HepG2 (cell line): ENCODE data around the gene ARHGDIA. TPM values are rescaled to one million over a fixed set of nuclear protein-coding genes. Genes with fewer than 3 reads are reported as not detected.
A peak's percentile ranks its signal among the peaks of the same experiment; 100 is the strongest.

Experiments used
- ATAC-seq: fragments of 200-7000 bp; cut with Tn5 transposase; 3 replicates; pipeline ENCODE4 v1.9.1; 2020; ENCODE audit warnings: mild to moderate bottlenecking, moderate library complexity
- BruUV-seq: library from RNA; stranded (reverse); fragments of 400-500 nt; replicated peaks from 2 replicates; lab custom pipeline; 2021; lab: Mats Ljungman, UMichigan
- CTCF ChIA-PET: fragments of 300-600 bp; formaldehyde crosslinking; extraction: SDS; loops from one replicate; lab custom pipeline; 2021; ENCODE audit warnings: low total read pairs, inconsistent platforms, low intra/inter-chr PET ratio; lab: Yijun Ruan, JAX
- POLR2A ChIA-PET: fragments of 350-600 bp; sonication (Branson Sonifier 250); formaldehyde crosslinking; loops from one replicate; lab custom pipeline; 2020; ENCODE audit warnings: antibody characterized with exemption, inconsistent platforms; lab: Yijun Ruan, JAX
- DNase-seq: peaks from one replicate; pipeline ENCODE4 v3.0.0-alpha.2; 2015; ENCODE audit warnings: low spot score
- FAIRE-seq: peaks from 3 replicates; lab custom pipeline; 2011; peaks lifted over from hg19 to GRCh38; lab: Jason Lieb, UNC
- H2AFZ ChIP-seq: one replicate; pipeline ENCODE4 v1.6.1; 2011; ENCODE audit warnings: low read length, inconsistent platforms
- H3K27ac ChIP-seq: fragments of 300-600 bp; 3 replicates; pipeline ENCODE4 v1.8.0; 2011; ENCODE audit warnings: mixed run types, mild to moderate bottlenecking, mixed read lengths, low read length, inconsistent platforms; ENCODE audit not compliant: insufficient read depth; ENCODE audit errors: extremely low read length
- H3K27me3 ChIP-seq, 2 experiments: fragments of 200-600 bp in 1 of 2; 2 replicates in 1 of 2; 3 replicates in 1 of 2; pipeline versions ENCODE4 v1.6.0 to v1.8.0; 2011; ENCODE audit warnings: low read length in 2 of 2, mild to moderate bottlenecking in 2 of 2, moderate library complexity in 2 of 2, inconsistent platforms in 1 of 2; ENCODE audit not compliant: insufficient read depth in 2 of 2, control insufficient read depth in 1 of 2
- H3K36me3 ChIP-seq, 2 experiments: fragments of 200-600 bp in 1 of 2; replicated peaks in 1 of 2; 2 replicates in 1 of 2; 3 replicates in 1 of 2; pipeline versions ENCODE4 v1.5.1 to v1.8.0; 2011; ENCODE audit warnings: low read length in 2 of 2, inconsistent platforms in 1 of 2; ENCODE audit not compliant: insufficient read depth in 2 of 2, control insufficient read depth in 1 of 2
- H3K4me1 ChIP-seq: 2 replicates; pipeline ENCODE4 v1.5.1; 2012; ENCODE audit warnings: low read length, inconsistent platforms; ENCODE audit not compliant: insufficient read depth
- H3K4me2 ChIP-seq: 2 replicates; pipeline ENCODE4 v1.6.0; 2011; ENCODE audit warnings: low read depth, low read length, inconsistent platforms
- H3K4me3 ChIP-seq, 3 experiments: fragments of 200-600 bp in 1 of 3; sonication (generic), shearing (Covaris generic) in 1 of 3; replicated peaks in 1 of 3; 2 replicates each; pipeline ENCODE4 v1.5.1; 2011 to 2016; ENCODE audit warnings: low read length in 3 of 3, inconsistent platforms in 2 of 3, low read depth in 2 of 3, mild to moderate bottlenecking in 2 of 3, control low read depth in 1 of 3, mixed read lengths in 1 of 3; ENCODE audit not compliant: insufficient read depth in 1 of 3
- H3K79me2 ChIP-seq: one replicate; pipeline ENCODE4 v1.6.1; 2011; ENCODE audit warnings: low read length, inconsistent platforms; ENCODE audit not compliant: insufficient read depth
- H3K9ac ChIP-seq: 2 replicates; pipeline ENCODE4 v1.6.0; 2011; ENCODE audit warnings: mild to moderate bottlenecking, low read depth, low read length, inconsistent platforms; ENCODE audit not compliant: insufficient read depth
- H3K9me3 ChIP-seq: 2 replicates; pipeline ENCODE4 v1.5.1; 2012; ENCODE audit warnings: mild to moderate bottlenecking, low read length
- H4K20me1 ChIP-seq: 2 replicates; pipeline ENCODE4 v1.6.0; 2011; ENCODE audit warnings: inconsistent platforms, mild to moderate bottlenecking, low read length, moderate library complexity; ENCODE audit not compliant: insufficient read depth
- HMG20B ChIP-seq: conservative IDR thresholded peaks from 2 replicates; pipeline ENCODE4 v1.6.1; 2016; ENCODE audit warnings: missing genetic modification reagents, missing compliant biosample characterization
- HNF4A ChIP-seq: sonication (generic); formaldehyde crosslinking; IDR thresholded peaks from 2 replicates; pipeline ENCODE4 v1.4.0; 2020; ENCODE audit warnings: missing genetic modification reagents
- JARID2 ChIP-seq: sonication (generic); formaldehyde crosslinking; IDR thresholded peaks from 2 replicates; pipeline ENCODE4 v1.8.1; 2023; ENCODE audit warnings: missing genetic modification reagents, inconsistent platforms; ENCODE audit not compliant: insufficient replicate concordance
- KLF15 ChIP-seq: sonication (generic); formaldehyde crosslinking; IDR thresholded peaks from 2 replicates; pipeline ENCODE4 v1.8.1; 2023; ENCODE audit warnings: borderline replicate concordance, mild to moderate bottlenecking, inconsistent platforms, missing genetic modification reagents, mixed read lengths
- PTBP1 ChIP-seq: fragments of 200-400 bp; formaldehyde crosslinking; IDR thresholded peaks from 2 replicates; pipeline ENCODE4 v1.6.1; 2018; ENCODE audit warnings: low read length, low read depth; ENCODE audit not compliant: poor library complexity, severe bottlenecking
- RARA ChIP-seq: IDR thresholded peaks from 2 replicates; pipeline ENCODE4 v1.6.1; 2016; ENCODE audit warnings: missing genetic modification reagents, missing compliant biosample characterization
- SALL2 ChIP-seq: sonication (generic); formaldehyde crosslinking; IDR thresholded peaks from 2 replicates; pipeline ENCODE4 v1.8.1; 2023; ENCODE audit warnings: mild to moderate bottlenecking, missing genetic modification reagents, inconsistent platforms
- SOX5 ChIP-seq: IDR thresholded peaks from 2 replicates; pipeline ENCODE4 v1.6.1; 2016; ENCODE audit warnings: borderline replicate concordance
- U2AF1 ChIP-seq: fragments of 200-400 bp; formaldehyde crosslinking; optimal IDR thresholded peaks from 2 replicates; pipeline ENCODE3; 2017; ENCODE audit warnings: mild to moderate bottlenecking, low read depth, low read length
- ZKSCAN5 ChIP-seq: sonication (generic); formaldehyde crosslinking; IDR thresholded peaks from 2 replicates; pipeline ENCODE4 v1.5.1; 2020; ENCODE audit warnings: mild to moderate bottlenecking, missing genetic modification reagents
- ZNF335 ChIP-seq: sonication (generic); formaldehyde crosslinking; IDR thresholded peaks from 2 replicates; pipeline ENCODE4 v1.4.0; 2020; ENCODE audit warnings: missing genetic modification reagents
- ZNF781 ChIP-seq: sonication (generic); formaldehyde crosslinking; IDR thresholded peaks from 2 replicates; pipeline ENCODE4 v1.5.1; 2020; ENCODE audit warnings: borderline replicate concordance, mild to moderate bottlenecking, missing genetic modification reagents; ENCODE audit errors: not compliant biosample characterization
- WGBS: methylation state at CpG from one replicate; pipeline ENCODE4 v1.1.6; 2017; ENCODE audit warnings: low lambda C conversion rate; 5-methylcytosine and 5-hydroxymethylcytosine counted together
- in situ Hi-C: cut with HindIII; loops from 2 replicates; pipeline ENCODE4 v1.10.0; 2017; ENCODE audit warnings: low pct_unique_long_range_greater_than_20kb; ENCODE audit not compliant: extremely low pct_ligation_motif_present
- intact Hi-C: fragments of 100-400 bp; cut with micrococcal nuclease; formaldehyde crosslinking; loops from one replicate; pipeline ENCODE4 v1.10.0; 2022; ENCODE audit not compliant: unreplicated experiment
- polyA plus RNA-seq, 8 experiments: library from polyadenylated mRNA; depleted of rRNA in 3 of 8; stranded (reverse) in 7 of 8; unstranded in 1 of 8; fragments of >200 nt; fragmentation: Illumina TruSeq in 4 of 8; extraction: Trizol in 4 of 8; gene quantifications; 2 replicates each; pipeline versions ENCODE4 v1.2.1 to v1.2.3, GENCODE V29; 2011 to 2016; ENCODE audit warnings: low read depth in 4 of 8, missing spikeins in 1 of 8, mixed read lengths in 1 of 8; ENCODE audit not compliant: insufficient read depth in 1 of 8
- total RNA-seq, 5 experiments: library from RNA; depleted of rRNA; stranded (reverse); fragments of >200 nt; fragmentation: Illumina TruSeq; extraction: Trizol; gene quantifications; 2 replicates each; pipeline ENCODE4 v1.2.3, GENCODE V29; 2016; ENCODE audit warnings: low read depth in 1 of 5
- TF ChIP-seq, protein P1 (sequence below): sonication (generic); IDR thresholded peaks from 2 replicates; pipeline ENCODE4 v1.6.1; 2016; ENCODE audit warnings: low read depth, borderline replicate concordance
- TF ChIP-seq, protein P2 (sequence below): sonication (generic); formaldehyde crosslinking; IDR thresholded peaks from 2 replicates; pipeline ENCODE4 v1.5.0; 2020; ENCODE audit warnings: mild to moderate bottlenecking, missing genetic modification reagents, borderline replicate concordance
- TF ChIP-seq, protein P3 (sequence below): sonication (generic); formaldehyde crosslinking; IDR thresholded peaks from 2 replicates; pipeline ENCODE4 v1.5.0; 2020; ENCODE audit warnings: mild to moderate bottlenecking, missing genetic modification reagents, borderline replicate concordance

The ARHGDIA gene
- total and polyA plus RNA-seq, 2 of the 13 experiments (the other 11 are each of a cell fraction or from before 2014, with no cell fraction given) = 40.0 to 64.0 TPM

DNA sequence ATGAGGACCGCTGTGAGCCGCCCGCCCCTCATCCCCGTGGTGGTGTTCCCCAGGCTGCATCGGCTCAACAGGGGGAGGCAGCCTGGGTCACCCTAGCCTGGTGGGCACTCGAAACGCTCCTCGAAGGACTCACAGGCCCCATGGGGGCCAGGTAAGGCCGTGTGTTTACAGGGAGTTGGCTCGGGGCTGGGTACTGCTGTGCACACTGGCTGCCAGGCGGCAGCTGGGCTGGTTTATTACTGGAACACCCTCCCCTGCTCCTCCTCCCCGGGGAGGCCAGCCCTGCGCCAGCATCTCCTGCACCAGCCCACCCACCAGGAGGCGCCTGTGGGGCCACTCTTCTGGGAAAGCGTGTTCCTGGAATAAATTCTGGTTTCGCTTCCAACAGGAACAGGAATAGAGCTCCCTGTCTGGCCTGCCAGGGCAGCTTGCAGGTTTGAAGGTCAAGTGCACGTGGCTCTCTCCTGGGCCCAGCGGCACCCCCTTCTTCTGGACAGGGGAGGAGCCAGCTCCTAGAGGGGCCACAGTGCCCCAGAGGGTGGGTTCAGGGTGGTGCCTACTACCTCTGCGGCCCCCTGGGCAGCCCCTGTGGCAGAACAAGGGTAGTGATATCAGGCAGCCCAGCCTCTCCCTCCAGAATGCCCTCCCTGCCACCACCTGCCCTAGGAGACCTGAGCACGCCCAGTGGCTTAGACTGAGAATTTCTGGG, 49.4 kb downstream of the ARHGDIA start:
- DNase-seq (peak; percentile 84), FAIRE-seq (peak; percentile 88), ATAC-seq (peak; percentile 84)
- no peaks in the 10 kb centered on the region for H3K9me3 ChIP-seq
- POLR2A ChIA-PET = interaction anchor here (0.6 to 2.1 kb wide), 24 partner anchors 11 to 285 kb away, joined by 3 to 52 read pairs (median 5); partner anchors contain the start of genes ALYREF, ANAPC11, ARL16 and DCXR
- in situ Hi-C loops (no loop called here), intact Hi-C loops (loop anchor here (5.0 kb wide), 1 partner anchor 41 kb away; the partner anchor contains the start of gene P4HB)
- no peak overlapping the region; the same call in 1 of the 2 replicates for H3K9ac ChIP-seq
- H3K79me2 ChIP-seq = no peaks in the 10 kb centered on the region
- 27% methylated on average over 3 of the region's 20 CpGs for WGBS
- peak overlapping the region; percentile 53 for H3K27ac ChIP-seq
- H2AFZ ChIP-seq = no peak overlapping the region
- no peaks in the 10 kb centered on the region; a peak in 2 of 5 replicates for H3K27me3 ChIP-seq
- peaks cover 2 to 6% of the 10 kb centered on the region in 2 experiments; a peak in 2 of 5 replicates for H3K36me3 ChIP-seq
- peak overlapping the region in 1 of 3 experiments; percentile 40; a peak in 1 of 6 replicates for H3K4me3 ChIP-seq
- BruUV-seq = no TSS peak
- no peaks in the 10 kb centered on the region; the same call in 1 of the 2 replicates for H4K20me1 ChIP-seq
- CTCF ChIA-PET = interaction anchor here (1.2 to 2.5 kb wide), 3 partner anchors 11 to 88 kb away, joined by 3 to 8 read pairs (median 3); partner anchors contain the start of gene MCRIP1
- H3K4me1 ChIP-seq = peaks cover 37% of the 10 kb centered on the region
- peak overlapping the region; percentile 43 for H3K4me2 ChIP-seq
- TF ChIP-seq U2AF1 = peak; percentile 78
- no peak for TF ChIP-seq ZNF781 (CRISPR knock-in tag)
- TF ChIP-seq JARID2 = no peak
- 0 out of 2 replicates have a peak, but pooled peaks have one; percentile 78 for TF ChIP-seq SALL2
- TF ChIP-seq, protein P1, sequence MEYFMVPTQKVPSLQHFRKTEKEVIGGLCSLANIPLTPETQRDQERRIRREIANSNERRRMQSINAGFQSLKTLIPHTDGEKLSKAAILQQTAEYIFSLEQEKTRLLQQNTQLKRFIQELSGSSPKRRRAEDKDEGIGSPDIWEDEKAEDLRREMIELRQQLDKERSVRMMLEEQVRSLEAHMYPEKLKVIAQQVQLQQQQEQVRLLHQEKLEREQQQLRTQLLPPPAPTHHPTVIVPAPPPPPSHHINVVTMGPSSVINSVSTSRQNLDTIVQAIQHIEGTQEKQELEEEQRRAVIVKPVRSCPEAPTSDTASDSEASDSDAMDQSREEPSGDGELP = peak; percentile 46; the same call in 1 of the 2 replicates
- TF ChIP-seq RARA = peak; percentile 66
- peak; percentile 36; the same call in 1 of the 2 replicates for TF ChIP-seq HNF4A
- 0 out of 2 replicates have a peak, but pooled peaks have one; percentile 39 for TF ChIP-seq HMG20B (CRISPR knock-in tag)
- TF ChIP-seq SOX5 = peak; percentile 59
- TF ChIP-seq PTBP1 = peak; percentile 49
- peak; percentile 80; the same call in 1 of the 2 replicates for TF ChIP-seq ZNF335 (CRISPR knock-in tag)
- TF ChIP-seq, protein P2, sequence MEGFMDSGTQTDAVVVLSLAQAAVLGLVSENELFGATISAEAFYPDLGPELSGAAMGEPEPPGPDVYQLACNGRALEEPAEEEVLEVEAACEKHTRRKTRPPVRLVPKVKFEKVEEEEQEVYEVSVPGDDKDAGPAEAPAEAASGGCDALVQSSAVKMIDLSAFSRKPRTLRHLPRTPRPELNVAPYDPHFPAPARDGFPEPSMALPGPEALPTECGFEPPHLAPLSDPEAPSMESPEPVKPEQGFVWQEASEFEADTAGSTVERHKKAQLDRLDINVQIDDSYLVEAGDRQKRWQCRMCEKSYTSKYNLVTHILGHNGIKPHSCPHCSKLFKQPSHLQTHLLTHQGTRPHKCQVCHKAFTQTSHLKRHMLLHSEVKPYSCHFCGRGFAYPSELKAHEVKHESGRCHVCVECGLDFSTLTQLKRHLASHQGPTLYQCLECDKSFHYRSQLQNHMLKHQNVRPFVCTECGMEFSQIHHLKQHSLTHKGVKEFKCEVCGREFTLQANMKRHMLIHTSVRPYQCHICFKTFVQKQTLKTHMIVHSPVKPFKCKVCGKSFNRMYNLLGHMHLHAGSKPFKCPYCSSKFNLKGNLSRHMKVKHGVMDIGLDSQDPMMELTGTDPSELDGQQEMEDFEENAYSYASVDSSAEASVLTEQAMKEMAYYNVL = peak; percentile 36; the same call in 1 of the 2 replicates
- TF ChIP-seq, protein P3, sequence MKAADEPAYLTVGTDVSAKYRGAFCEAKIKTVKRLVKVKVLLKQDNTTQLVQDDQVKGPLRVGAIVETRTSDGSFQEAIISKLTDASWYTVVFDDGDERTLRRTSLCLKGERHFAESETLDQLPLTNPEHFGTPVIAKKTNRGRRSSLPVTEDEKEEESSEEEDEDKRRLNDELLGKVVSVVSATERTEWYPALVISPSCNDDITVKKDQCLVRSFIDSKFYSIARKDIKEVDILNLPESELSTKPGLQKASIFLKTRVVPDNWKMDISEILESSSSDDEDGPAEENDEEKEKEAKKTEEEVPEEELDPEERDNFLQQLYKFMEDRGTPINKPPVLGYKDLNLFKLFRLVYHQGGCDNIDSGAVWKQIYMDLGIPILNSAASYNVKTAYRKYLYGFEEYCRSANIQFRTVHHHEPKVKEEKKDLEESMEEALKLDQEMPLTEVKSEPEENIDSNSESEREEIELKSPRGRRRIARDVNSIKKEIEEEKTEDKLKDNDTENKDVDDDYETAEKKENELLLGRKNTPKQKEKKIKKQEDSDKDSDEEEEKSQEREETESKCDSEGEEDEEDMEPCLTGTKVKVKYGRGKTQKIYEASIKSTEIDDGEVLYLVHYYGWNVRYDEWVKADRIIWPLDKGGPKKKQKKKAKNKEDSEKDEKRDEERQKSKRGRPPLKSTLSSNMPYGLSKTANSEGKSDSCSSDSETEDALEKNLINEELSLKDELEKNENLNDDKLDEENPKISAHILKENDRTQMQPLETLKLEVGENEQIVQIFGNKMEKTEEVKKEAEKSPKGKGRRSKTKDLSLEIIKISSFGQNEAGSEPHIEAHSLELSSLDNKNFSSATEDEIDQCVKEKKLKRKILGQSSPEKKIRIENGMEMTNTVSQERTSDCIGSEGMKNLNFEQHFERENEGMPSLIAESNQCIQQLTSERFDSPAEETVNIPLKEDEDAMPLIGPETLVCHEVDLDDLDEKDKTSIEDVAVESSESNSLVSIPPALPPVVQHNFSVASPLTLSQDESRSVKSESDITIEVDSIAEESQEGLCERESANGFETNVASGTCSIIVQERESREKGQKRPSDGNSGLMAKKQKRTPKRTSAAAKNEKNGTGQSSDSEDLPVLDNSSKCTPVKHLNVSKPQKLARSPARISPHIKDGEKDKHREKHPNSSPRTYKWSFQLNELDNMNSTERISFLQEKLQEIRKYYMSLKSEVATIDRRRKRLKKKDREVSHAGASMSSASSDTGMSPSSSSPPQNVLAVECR (CRISPR knock-in tag) = peak; percentile 54; the same call in 1 of the 2 replicates
- no peak for TF ChIP-seq KLF15 (CRISPR knock-in tag)
- TF ChIP-seq ZKSCAN5 (CRISPR knock-in tag) = no peak
